Thoracic aorta (tissue), 2 donors: Measurements from ENCODE around the gene C2CD4C. TPM values are rescaled to one million over a fixed set of nuclear protein-coding genes. Genes with fewer than 3 reads are reported as not detected.

Source experiments
- ATAC-seq: fragments of 150-250 bp; one replicate; pipeline ENCODE4 v1.8.0; 2017; ENCODE audit warnings: low read depth; ENCODE audit not compliant: insufficient number of reproducible peaks, low FRiP score
- DNase-seq: peaks from one replicate; pipeline ENCODE4 v3.0.0-alpha.2; 2020; ENCODE audit warnings: low spot score
- H3K27ac ChIP-seq, 2 donors: fragments of 200-600 bp; sonication (generic); 1 replicate in 1 of 2; 2 replicates in 1 of 2; pipeline ENCODE4 v1.5.1; 2016; ENCODE audit warnings: mild to moderate bottlenecking in 2 of 2, moderate library complexity in 2 of 2
- H3K27me3 ChIP-seq: fragments of 200-600 bp; sonication (generic); replicated peaks from 2 replicates; pipeline ENCODE4 v1.6.0; 2016; ENCODE audit warnings: mild to moderate bottlenecking; ENCODE audit not compliant: insufficient read depth
- H3K36me3 ChIP-seq: fragments of 200-600 bp; sonication (generic); one replicate; pipeline ENCODE4 v1.5.1; 2016
- H3K4me1 ChIP-seq, 2 donors: fragments of 200-600 bp; sonication (generic); 1 replicate in 1 of 2; 2 replicates in 1 of 2; pipeline versions ENCODE4 v1.5.1 to v1.6.0; 2016; ENCODE audit warnings: low read depth in 2 of 2, mild to moderate bottlenecking in 1 of 2; ENCODE audit not compliant: control insufficient read depth in 1 of 2
- H3K4me3 ChIP-seq: fragments of 200-600 bp; sonication (generic); 2 replicates; pipeline ENCODE4 v1.5.1; 2016; ENCODE audit warnings: mild to moderate bottlenecking
- H3K9me3 ChIP-seq: fragments of 200-600 bp; sonication (generic); 2 replicates; pipeline ENCODE4 v1.5.1; 2016
- CTCF ChIP-seq: fragments of 200-600 bp; sonication (generic); IDR thresholded peaks from one replicate; pipeline ENCODE4 v1.5.1; 2019; ENCODE audit warnings: antibody characterized with exemption
- total RNA-seq, 2 donors: library from RNA; depleted of rRNA; stranded (reverse); fragments of >200 nt; gene quantifications; one replicate each; pipeline versions ENCODE4 v1.1.0 to v1.2.3, GENCODE V29; 2016

Gene C2CD4C
- total RNA-seq, 2 donors from 2014 or later, result 0.54 to 1.6 TPM

GRCh38 chr19:391726-392374 lies 17.1 kb downstream of the C2CD4C start:
- Histone ChIP-seq H3K9me3 (no peaks in the 10 kb centered on the region), H3K36me3 (no peaks in the 10 kb centered on the region), H3K4me3 (no peak overlapping the region), H3K4me1 (no peaks in the 10 kb centered on the region), H3K27me3 (no peaks in the 10 kb centered on the region), H3K27ac (no peak overlapping the region)
- no peak for TF ChIP-seq CTCF
- ATAC-seq, result no peak
- DNase-seq, result no peak

GRCh38 chr19:391207-391557 lies 17.8 kb downstream of the C2CD4C start:
- DNase-seq (no peak), ATAC-seq (no peak)
- H3K27ac ChIP-seq, result no peak overlapping the region

DNA sequence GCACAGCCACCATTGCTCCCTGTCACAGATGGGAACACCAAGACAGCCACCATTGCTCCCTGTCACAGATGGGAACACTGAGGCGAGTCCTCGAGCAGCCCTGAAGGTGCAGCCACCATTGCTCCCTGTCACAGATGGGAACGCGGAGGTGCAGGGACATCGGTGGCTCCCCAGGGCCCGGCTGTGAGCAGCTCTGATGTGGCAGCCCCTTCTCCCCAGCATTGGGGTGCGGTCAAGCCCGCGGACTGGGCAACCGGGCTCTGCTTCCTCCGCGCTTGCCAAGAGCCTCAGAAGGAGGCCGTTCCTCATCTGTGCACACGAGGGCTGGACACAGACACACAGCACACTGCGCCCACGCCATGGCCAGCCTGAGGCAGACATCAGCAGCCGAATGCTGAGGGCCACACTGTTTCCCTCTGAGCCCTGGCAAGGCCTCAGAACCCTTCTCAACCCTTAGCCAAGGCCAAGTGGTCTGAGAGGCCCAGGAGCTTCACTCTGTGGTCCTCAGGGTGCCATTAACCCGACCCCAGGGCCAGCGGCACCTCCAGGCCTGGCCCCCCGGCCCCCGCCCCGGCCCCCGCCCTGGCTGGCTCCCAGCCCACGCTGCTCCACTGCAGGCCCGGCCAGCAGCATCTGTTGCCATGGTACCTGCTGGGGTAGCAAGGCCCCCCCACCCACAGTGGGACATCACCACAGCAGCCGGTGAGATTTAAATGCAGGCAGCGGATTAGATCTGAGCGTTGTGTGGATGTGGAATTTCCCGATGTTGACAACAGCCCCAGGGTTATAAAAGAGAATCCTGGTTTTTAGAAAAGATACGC lies 18.4 kb downstream of the C2CD4C start:
- DNase-seq (no peak), ATAC-seq (no peak)
- H3K4me3 ChIP-seq, result no peak overlapping the region

More at GRCh38 chr19:391207-391557, 17.8 kb downstream of the C2CD4C start:
- no peaks in the 10 kb centered on the region for H3K36me3 ChIP-seq
- no peaks in the 10 kb centered on the region for H3K4me1 ChIP-seq
- no peaks in the 10 kb centered on the region for H3K27me3 ChIP-seq
- H3K4me3 ChIP-seq, result no peak overlapping the region
- H3K9me3 ChIP-seq, result no peaks in the 10 kb centered on the region
- no peak for TF ChIP-seq CTCF

DNA sequence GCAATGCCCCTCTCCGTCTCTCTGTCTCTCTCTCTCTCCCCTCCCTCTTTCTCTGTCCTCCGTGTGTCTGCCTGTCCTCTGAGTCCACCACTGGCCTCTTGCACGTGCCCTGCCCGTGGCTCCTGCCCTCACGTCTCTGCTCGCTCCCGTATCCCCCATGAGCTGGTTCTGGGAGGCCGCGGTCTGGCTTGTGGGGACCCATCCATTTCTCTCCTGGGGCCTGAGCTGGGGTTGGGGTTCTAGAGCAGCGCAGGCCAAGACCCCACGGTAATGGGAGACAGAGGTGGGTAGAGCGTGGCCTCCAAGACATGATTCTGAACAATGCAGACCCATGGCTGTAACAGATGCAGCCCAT lies 19.0 kb downstream of the C2CD4C start:
- H3K27ac ChIP-seq, result no peak overlapping the region
- DNase-seq, result no peak
- no peak for TF ChIP-seq CTCF
- no peaks in the 10 kb centered on the region for H3K9me3 ChIP-seq
- H3K36me3 ChIP-seq, result no peaks in the 10 kb centered on the region
- no peak for ATAC-seq
- H3K27me3 ChIP-seq, result no peaks in the 10 kb centered on the region
- H3K4me3 ChIP-seq, result no peak overlapping the region
- no peaks in the 10 kb centered on the region for H3K4me1 ChIP-seq

More for the DNA sequence above, 18.4 kb downstream of the C2CD4C start:
- Histone ChIP-seq H3K36me3 (no peaks in the 10 kb centered on the region), H3K9me3 (no peaks in the 10 kb centered on the region), H3K27me3 (no peaks in the 10 kb centered on the region), H3K27ac (no peak overlapping the region), H3K4me1 (no peaks in the 10 kb centered on the region)
- TF ChIP-seq CTCF, result no peak

GRCh38 chr19:389255-389934 lies 19.6 kb downstream of the C2CD4C start:
- no peak for ATAC-seq

More at GRCh38 chr19:389255-389934, 19.6 kb downstream of the C2CD4C start:
- no peak for DNase-seq
- Histone ChIP-seq H3K27ac (no peak overlapping the region), H3K4me3 (no peak overlapping the region), H3K4me1 (no peaks in the 10 kb centered on the region), H3K9me3 (no peaks in the 10 kb centered on the region), H3K36me3 (no peaks in the 10 kb centered on the region), H3K27me3 (no peaks in the 10 kb centered on the region)
- no peak for TF ChIP-seq CTCF
